RWPE1 (cell line): ENCODE data around the gene SV2B.

ENCODE experiments used
- CTCF ChIA-PET: fragments of 350-600 bp; sonication (Branson Sonifier 250); formaldehyde crosslinking; extraction: SDS; loops from one replicate; lab custom pipeline; 2021; lab: Yijun Ruan, JAX
- POLR2A ChIA-PET: fragments of 400-600 bp; formaldehyde crosslinking; extraction: SDS; loops from one replicate; lab custom pipeline; 2020; ENCODE audit warnings: antibody characterized with exemption; ENCODE audit not compliant: low non-redundant PET; lab: Yijun Ruan, JAX
- DNase-seq: peaks from one replicate; pipeline ENCODE4 v3.0.0; 2012; ENCODE audit warnings: low spot score
- H3K27ac ChIP-seq: fragments of 450-650 bp; 2 replicates; pipeline ENCODE4 v1.5.1; 2017
- CTCF ChIP-seq: fragments of 450-650 bp; conservative IDR thresholded peaks from 2 replicates; pipeline ENCODE4 v1.5.1; 2017; ENCODE audit warnings: low read depth, mild to moderate bottlenecking

Gene SV2B

GRCh38 chr15:91222052-91222451 lies 122.0 kb downstream of the SV2B start:
- no peak for DNase-seq
- no peak overlapping the region for H3K27ac ChIP-seq
- TF ChIP-seq CTCF, result no peak
- ChIA-PET POLR2A (no interaction called here), CTCF (no interaction called here)

GRCh38 chr15:91223863-91224262 lies 123.8 kb downstream of the SV2B start:
- CTCF ChIA-PET, result interaction anchor here (0.7 to 0.9 kb wide), 2 partner anchors 122 to 168 kb away, joined by 3 read pairs; no protein-coding TSS in a partner anchor
- POLR2A ChIA-PET, result no interaction called here
- no peak overlapping the region for H3K27ac ChIP-seq
- no peak for DNase-seq
- TF ChIP-seq CTCF, result no peak

DNA sequence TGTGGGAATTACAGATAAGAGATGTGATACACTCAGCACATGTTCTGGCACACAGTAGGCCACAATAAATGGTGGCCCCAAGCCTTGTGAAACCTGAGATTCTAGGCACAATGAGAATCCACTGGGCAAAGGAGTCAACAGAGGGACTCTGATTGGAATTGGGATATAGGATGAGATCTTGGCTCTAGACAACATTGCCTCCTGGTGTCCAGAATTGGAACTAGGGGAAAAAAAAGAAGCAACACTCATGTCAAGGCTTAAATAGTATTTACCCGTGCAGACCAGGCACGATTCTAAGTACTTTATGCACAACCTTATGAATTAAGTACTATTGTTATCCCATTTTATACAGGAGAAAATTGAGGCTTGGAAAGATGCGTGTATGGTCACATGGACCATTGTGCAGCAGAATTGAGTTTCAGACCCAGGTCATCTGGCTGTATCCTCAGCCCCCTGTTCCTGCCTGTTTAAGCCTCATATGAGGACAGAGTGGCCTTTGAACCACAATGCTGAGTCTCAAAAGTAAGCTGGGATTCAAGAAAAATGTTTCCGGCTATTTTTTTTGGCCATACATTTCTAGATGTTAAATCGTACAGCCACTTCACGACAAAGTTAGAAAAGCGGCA lies 124.8 kb downstream of the SV2B start:
- ChIA-PET CTCF (interaction anchor here (0.7 to 1.3 kb wide), 4 partner anchors 10 to 169 kb away, joined by 3 to 4 read pairs (median 3); no protein-coding TSS in a partner anchor), POLR2A (no interaction called here)
- DNase-seq, result peak; percentile 48
- H3K27ac ChIP-seq, result no peak overlapping the region
- peak; percentile 34 for TF ChIP-seq CTCF

GRCh38 chr15:91225741-91226140 lies 125.7 kb downstream of the SV2B start:
- no peak overlapping the region for H3K27ac ChIP-seq
- TF ChIP-seq CTCF, result no peak
- ChIA-PET POLR2A (no interaction called here), CTCF (interaction anchor here (0.8 to 1.3 kb wide), 2 partner anchors 10 to 20 kb away, joined by 3 to 4 read pairs; no protein-coding TSS in a partner anchor)
- DNase-seq, result no peak

DNA sequence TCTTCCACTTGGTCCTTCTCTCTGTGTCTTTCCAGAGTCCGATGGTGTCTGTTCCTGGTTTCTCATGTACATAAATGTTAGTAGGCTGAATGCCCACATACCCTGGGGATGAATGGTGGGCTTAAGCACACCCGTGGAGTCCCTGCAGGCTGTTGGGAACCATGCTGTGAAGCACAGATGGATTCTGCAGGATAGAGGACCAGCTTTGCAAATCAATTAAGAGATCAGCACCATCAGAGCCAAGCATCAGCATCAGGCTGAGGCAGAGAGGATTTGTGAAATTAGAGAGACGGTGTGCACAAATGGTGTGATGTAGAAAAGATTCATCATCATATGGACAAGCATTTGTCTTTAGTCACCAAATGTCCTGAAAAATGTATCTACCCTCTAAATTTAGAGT lies 127.1 kb downstream of the SV2B start:
- no peak overlapping the region for H3K27ac ChIP-seq
- no peak for DNase-seq
- ChIA-PET POLR2A (no interaction called here), CTCF (no interaction called here)
- no peak for TF ChIP-seq CTCF

DNA sequence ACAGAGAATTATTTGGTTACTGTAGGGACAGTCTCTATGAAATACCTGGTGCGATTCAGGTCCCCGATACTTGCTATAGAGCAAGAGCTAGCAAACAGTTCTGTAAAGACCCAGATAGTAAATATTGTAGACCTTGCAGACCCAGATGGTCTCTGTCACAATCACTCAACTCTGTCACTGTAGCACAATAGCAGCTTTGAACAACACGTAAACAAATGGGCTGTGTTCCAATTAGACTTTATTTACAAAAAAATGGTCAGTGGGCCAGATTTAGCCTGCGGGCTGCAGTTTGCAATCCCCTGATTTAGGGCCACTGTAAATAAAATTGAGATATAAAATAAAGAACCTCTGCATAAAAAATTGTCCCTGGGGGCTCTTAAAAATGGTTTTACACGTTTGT lies 127.7 kb downstream of the SV2B start:
- POLR2A ChIA-PET, result no interaction called here
- TF ChIP-seq CTCF, result no peak

More for the DNA sequence above, 127.7 kb downstream of the SV2B start:
- no peak for DNase-seq
- CTCF ChIA-PET, result interaction anchor here (0.9 kb wide), 1 partner anchor 172 kb away, joined by 3 read pairs; no protein-coding TSS in a partner anchor
- no peak overlapping the region for H3K27ac ChIP-seq
